T-cell (primary cell): ENCODE results near the gene HSP90AB1. TPM values are rescaled to one million over a fixed set of nuclear protein-coding genes. Genes with fewer than 3 reads are reported as not detected.
"Not testable (repeated sequence)": the region's sequence is repeated elsewhere in the genome, so short reads cannot be mapped to it uniquely, and the experiment has no call there.

Source experiments
- ATAC-seq, 4 experiments: fragments of 200-7000 bp in 3 of 4; fragments of 150-1000 bp in 1 of 4; cut with Tn5 transposase; replicated peaks in 1 of 4; 1 replicate in 3 of 4; 2 replicates in 1 of 4; pipeline ENCODE4 v1.10.0; 2021; ENCODE audit warnings: moderate library complexity in 3 of 4, mild to moderate bottlenecking in 2 of 4, moderate number of reproducible peaks in 1 of 4
- CTCF ChIA-PET, 2 donors: fragments of 300-600 bp; sonication (Branson Sonifier 250); formaldehyde crosslinking; loops; one replicate each; lab custom pipeline; 2022; ENCODE audit warnings: antibody characterized with exemption in 2 of 2; lab: Charles Lee
- POLR2A ChIA-PET, 2 donors: fragments of 300-600 bp; sonication (Branson Sonifier 250); formaldehyde crosslinking; loops; one replicate each; lab custom pipeline; 2022; ENCODE audit warnings: antibody characterized with exemption in 2 of 2; lab: Charles Lee
- DNase-seq, 35 experiments: peaks; one replicate each; pipeline versions ENCODE4 v3.0.0 to v3.0.0-alpha.2; 2013 to 2023
- H3K27ac ChIP-seq: one replicate; pipeline ENCODE4 v1.5.1; 2013; ENCODE audit warnings: low read length
- H3K27me3 ChIP-seq, 2 experiments: replicated peaks in 1 of 2; 1 replicate in 1 of 2; 2 replicates in 1 of 2; pipeline versions ENCODE4 v1.6.1 to v1.7.0; 2013; ENCODE audit warnings: low read length in 1 of 2, mixed read lengths in 1 of 2; ENCODE audit not compliant: control insufficient read depth in 2 of 2, insufficient read depth in 2 of 2; ENCODE audit errors: extremely low read depth in 1 of 2
- H3K36me3 ChIP-seq, 2 donors: 1 replicate in 1 of 2; 2 replicates in 1 of 2; pipeline versions ENCODE4 v1.6.1 to v1.7.0; 2013; ENCODE audit warnings: low read length in 1 of 2; ENCODE audit not compliant: control insufficient read depth in 2 of 2, insufficient read depth in 1 of 2; ENCODE audit errors: extremely low read depth in 1 of 2
- H3K4me1 ChIP-seq, 2 experiments: 1 replicate in 1 of 2; 2 replicates in 1 of 2; pipeline versions ENCODE4 v1.6.1 to v1.7.0; 2013; ENCODE audit warnings: low read length in 2 of 2, mixed read lengths in 1 of 2; ENCODE audit not compliant: insufficient read depth in 2 of 2, control insufficient read depth in 1 of 2; ENCODE audit errors: extremely low read depth in 1 of 2
- H3K4me3 ChIP-seq, 2 donors: 1 replicate in 1 of 2; 2 replicates in 1 of 2; pipeline versions ENCODE4 v1.5.1 to v1.7.0; 2013; ENCODE audit warnings: mild to moderate bottlenecking in 2 of 2, low read length in 1 of 2, moderate library complexity in 1 of 2; ENCODE audit not compliant: control insufficient read depth in 1 of 2; ENCODE audit errors: extremely low read depth in 1 of 2
- H3K9me3 ChIP-seq: 2 replicates; pipeline ENCODE4 v1.7.0; 2013
- H3K27ac Mint-ChIP-seq, 2 donors: one replicate each; pipeline ENCODE4 v1.8.0; 2020 to 2021; ENCODE audit warnings: mild to moderate bottlenecking in 2 of 2, mixed read lengths in 2 of 2
- H3K27me3 Mint-ChIP-seq, 2 donors: one replicate each; pipeline ENCODE4 v1.8.0; 2021 to 2022; ENCODE audit warnings: mixed read lengths in 2 of 2
- H3K36me3 Mint-ChIP-seq: one replicate; pipeline ENCODE4 v1.8.0; 2021; ENCODE audit warnings: mixed read lengths
- H3K4me1 Mint-ChIP-seq, 3 donors: one replicate each; pipeline ENCODE4 v1.8.0; 2020 to 2022; ENCODE audit warnings: mixed read lengths in 3 of 3, mild to moderate bottlenecking in 1 of 3
- H3K4me3 Mint-ChIP-seq, 3 donors: one replicate each; pipeline ENCODE4 v1.8.0; 2020 to 2022; ENCODE audit warnings: mild to moderate bottlenecking in 3 of 3, mixed read lengths in 3 of 3, moderate library complexity in 3 of 3
- H3K9me3 Mint-ChIP-seq, 3 donors: one replicate each; pipeline ENCODE4 v1.8.0; 2020 to 2022; ENCODE audit warnings: mixed read lengths in 3 of 3
- WGBS: methylation state at CpG from one replicate; pipeline ENCODE4 v1.1.5; 2013; ENCODE audit warnings: missing lambda C conversion rate; ENCODE audit not compliant: insufficient coverage; 5-methylcytosine and 5-hydroxymethylcytosine counted together
- total RNA-seq, 35 experiments: library from RNA in 6 of 35; stranded (reverse) in 6 of 35; fragments of 120-200 nt in 1 of 35; gene quantifications; one replicate each; pipeline versions ENCODE4 v1.2.1 to v1.2.4 and lab custom pipeline; 2013 to 2026

The HSP90AB1 gene
- total RNA-seq, 5 donors from 2014 or later (not counting 1 experiment from before 2014, with no cell fraction given) = 394 to 454 (median 404) TPM

DNA sequence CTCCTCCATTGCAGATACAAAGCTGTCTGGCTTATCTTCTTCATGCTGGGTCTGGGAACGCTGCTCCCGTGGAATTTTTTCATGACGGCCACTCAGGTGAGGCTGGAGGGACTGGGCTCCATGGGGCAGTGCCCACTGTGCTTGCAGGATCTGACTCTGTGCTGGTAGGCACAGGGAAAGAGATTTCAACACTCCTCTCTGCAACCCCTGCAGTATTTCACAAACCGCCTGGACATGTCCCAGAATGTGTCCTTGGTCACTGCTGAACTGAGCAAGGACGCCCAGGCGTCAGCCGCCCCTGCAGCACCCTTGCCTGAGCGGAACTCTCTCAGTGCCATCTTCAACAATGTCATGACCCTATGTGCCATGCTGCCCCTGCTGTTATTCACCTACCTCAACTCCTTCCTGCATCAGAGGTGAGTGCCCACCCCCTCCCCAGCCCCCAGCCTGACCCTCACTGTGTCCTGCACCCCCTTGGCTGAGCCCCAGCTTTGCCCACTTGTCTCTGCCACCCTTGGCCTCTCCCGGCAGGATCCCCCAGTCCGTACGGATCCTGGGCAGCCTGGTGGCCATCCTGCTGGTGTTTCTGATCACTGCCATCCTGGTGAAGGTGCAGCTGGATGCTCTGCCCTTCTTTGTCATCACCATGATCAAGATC is 17.4 kb upstream of the HSP90AB1 start:
- CTCF ChIA-PET = no interaction called here
- Histone ChIP-seq H3K9me3 (no peaks in the 10 kb centered on the region), H3K27me3 (peaks cover 0 to 5% of the 10 kb centered on the region in 2 experiments), H3K4me1 (peaks cover 0 to 3% of the 10 kb centered on the region in 2 experiments), H3K36me3 (no peaks in the 10 kb centered on the region), H3K4me3 (no peak overlapping the region), H3K27ac (no peak overlapping the region)
- Mint-ChIP-seq H3K9me3 (no peaks in the 10 kb centered on the region), H3K4me1 (peaks cover under 1 to 3% (median 2%) of the 10 kb centered on the region in 3 donors), H3K36me3 (no peaks in the 10 kb centered on the region), H3K4me3 (no peak overlapping the region), H3K27ac (no peak overlapping the region), H3K27me3 (no peaks in the 10 kb centered on the region)
- DNase-seq (no peak), ATAC-seq (no peak)
- POLR2A ChIA-PET = no interaction called here
- 95% methylated on average over 11 of the region's 11 CpGs for WGBS

- Mint-ChIP-seq H3K36me3 (no peaks in the 10 kb centered on the region), H3K4me1 (no peaks in the 10 kb centered on the region), H3K9me3 (no peaks in the 10 kb centered on the region), H3K27me3 (no peaks in the 10 kb centered on the region), H3K4me3 (no peak overlapping the region), H3K27ac (no peak overlapping the region)
- no peak overlapping the region for H3K4me3 ChIP-seq
- no peak overlapping the region for H3K27ac ChIP-seq
- CTCF ChIA-PET = no interaction called here
- DNase-seq = no peak
- 100% methylated on average over 2 of the region's 10 CpGs for WGBS
- no peaks in the 10 kb centered on the region for H3K4me1 ChIP-seq
- ATAC-seq = no peak
- POLR2A ChIA-PET = no interaction called here
- H3K27me3 ChIP-seq = peaks cover 0 to 5% of the 10 kb centered on the region in 2 experiments
- no peaks in the 10 kb centered on the region for H3K36me3 ChIP-seq
- no peaks in the 10 kb centered on the region for H3K9me3 ChIP-seq
Measured at GRCh38 chr6:44230034-44230675, 16.7 kb upstream of the HSP90AB1 start.

- H3K9me3 Mint-ChIP-seq, H3K4me1 ChIP-seq, H3K27me3 Mint-ChIP-seq, CTCF ChIA-PET, POLR2A ChIA-PET, DNase-seq, H3K27ac Mint-ChIP-seq, H3K36me3 Mint-ChIP-seq, H3K27me3 ChIP-seq, H3K4me3 ChIP-seq, H3K4me1 Mint-ChIP-seq, H3K36me3 ChIP-seq, H3K4me3 Mint-ChIP-seq, H3K9me3 ChIP-seq, H3K27ac ChIP-seq, ATAC-seq: not testable (repeated sequence)
- WGBS = 91% methylated on average over 4 of the region's 9 CpGs
Measured at GRCh38 chr6:44231426-44231825, 15.5 kb upstream of the HSP90AB1 start.

DNA sequence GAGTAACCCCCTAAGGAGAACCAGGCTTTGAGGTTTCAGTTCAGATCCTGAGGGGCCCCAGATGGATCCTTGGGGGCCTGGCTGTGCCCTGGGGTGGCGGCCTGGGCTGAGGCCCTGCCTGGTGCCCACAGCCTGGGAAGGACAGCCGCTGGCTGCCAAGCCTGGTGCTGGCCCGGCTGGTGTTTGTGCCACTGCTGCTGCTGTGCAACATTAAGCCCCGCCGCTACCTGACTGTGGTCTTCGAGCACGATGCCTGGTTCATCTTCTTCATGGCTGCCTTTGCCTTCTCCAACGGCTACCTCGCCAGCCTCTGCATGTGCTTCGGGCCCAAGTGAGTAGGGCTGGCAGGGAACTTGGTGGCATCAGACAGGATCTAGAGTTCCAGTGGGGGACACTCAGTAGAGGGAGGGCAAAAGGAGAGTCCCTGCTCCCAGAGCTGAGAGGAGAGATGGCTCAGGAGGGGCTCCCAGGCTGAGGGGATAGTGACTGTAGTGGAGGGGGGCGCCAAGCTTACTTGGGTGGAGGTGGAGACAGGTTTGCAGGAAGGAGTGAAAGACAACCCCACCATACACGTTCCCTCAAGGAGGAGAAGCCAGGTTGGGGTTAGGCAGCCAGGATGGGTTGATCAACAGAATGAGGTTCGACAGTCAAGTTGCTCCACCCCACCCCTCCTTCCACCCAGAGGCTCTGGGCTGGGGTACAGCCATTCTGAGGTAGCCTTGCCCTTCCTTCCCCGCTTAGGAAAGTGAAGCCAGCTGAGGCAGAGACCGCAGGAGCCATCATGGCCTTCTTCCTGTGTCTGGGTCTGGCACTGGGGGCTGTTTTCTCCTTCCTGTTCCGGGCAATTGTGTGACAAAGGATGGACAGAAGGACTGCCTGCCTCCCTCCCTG is 14.0 kb upstream of the HSP90AB1 start:
- H3K4me1 ChIP-seq = peaks cover 0 to 8% of the 10 kb centered on the region in 2 experiments
- H3K4me3 Mint-ChIP-seq = no peak overlapping the region
- no peaks in the 10 kb centered on the region for H3K36me3 Mint-ChIP-seq
- no peak overlapping the region for H3K4me3 ChIP-seq
- no peaks in the 10 kb centered on the region for H3K9me3 Mint-ChIP-seq
- H3K27ac ChIP-seq = no peak overlapping the region
- DNase-seq (no peak), ATAC-seq (no peak)
- WGBS = 96% methylated on average over 10 of the region's 16 CpGs
- H3K36me3 ChIP-seq = no peaks in the 10 kb centered on the region
- peak overlapping the region in 1 of 2 donors; percentile 3 for H3K27ac Mint-ChIP-seq
- ChIA-PET POLR2A (no interaction called here), CTCF (interaction anchor here in 1 of 2 donors (0.9 kb wide), 1 partner anchor 36 kb away, joined by 3 read pairs; no protein-coding TSS in a partner anchor)
- H3K27me3 ChIP-seq = no peaks in the 10 kb centered on the region
- no peaks in the 10 kb centered on the region for H3K9me3 ChIP-seq
- H3K27me3 Mint-ChIP-seq = no peaks in the 10 kb centered on the region
- peaks cover 0 to 7% (median 6%) of the 10 kb centered on the region in 3 donors for H3K4me1 Mint-ChIP-seq

GRCh38 chr6:44233567-44234100 is 13.3 kb upstream of the HSP90AB1 start:
- H3K4me3 ChIP-seq = no peak overlapping the region
- POLR2A ChIA-PET = no interaction called here
- Mint-ChIP-seq H3K36me3 (no peaks in the 10 kb centered on the region), H3K27ac (no peak overlapping the region), H3K4me3 (no peak overlapping the region), H3K9me3 (no peaks in the 10 kb centered on the region), H3K4me1 (peaks cover 7 to 10% (median 8%) of the 10 kb centered on the region in 3 donors), H3K27me3 (no peaks in the 10 kb centered on the region)
- H3K36me3 ChIP-seq = no peaks in the 10 kb centered on the region
- CTCF ChIA-PET = interaction anchor here (0.7 to 1.4 kb wide), 3 partner anchors 10 to 61 kb away, joined by 3 to 4 read pairs (median 3); partner anchors contain the start of gene SLC29A1 (in 1 of the 2)
- H3K27ac ChIP-seq = no peak overlapping the region
- H3K4me1 ChIP-seq = peaks cover 0 to 11% of the 10 kb centered on the region in 2 experiments
- ATAC-seq (no peak), DNase-seq (no peak)
- H3K9me3 ChIP-seq = no peaks in the 10 kb centered on the region
- no peaks in the 10 kb centered on the region for H3K27me3 ChIP-seq
- 92% methylated on average over 12 of the region's 14 CpGs for WGBS
